SIG-M5 (cell line): ENCODE data around the gene TUBGCP2.
"Not testable (repeated sequence)": the region's sequence is repeated elsewhere in the genome, so short reads cannot be mapped to it uniquely, and the experiment has no call there.

Experiments used
- DNase-seq: peaks from one replicate; lab custom pipeline; 2025; lab: John Stamatoyannopoulos, UW

Gene TUBGCP2

DNA sequence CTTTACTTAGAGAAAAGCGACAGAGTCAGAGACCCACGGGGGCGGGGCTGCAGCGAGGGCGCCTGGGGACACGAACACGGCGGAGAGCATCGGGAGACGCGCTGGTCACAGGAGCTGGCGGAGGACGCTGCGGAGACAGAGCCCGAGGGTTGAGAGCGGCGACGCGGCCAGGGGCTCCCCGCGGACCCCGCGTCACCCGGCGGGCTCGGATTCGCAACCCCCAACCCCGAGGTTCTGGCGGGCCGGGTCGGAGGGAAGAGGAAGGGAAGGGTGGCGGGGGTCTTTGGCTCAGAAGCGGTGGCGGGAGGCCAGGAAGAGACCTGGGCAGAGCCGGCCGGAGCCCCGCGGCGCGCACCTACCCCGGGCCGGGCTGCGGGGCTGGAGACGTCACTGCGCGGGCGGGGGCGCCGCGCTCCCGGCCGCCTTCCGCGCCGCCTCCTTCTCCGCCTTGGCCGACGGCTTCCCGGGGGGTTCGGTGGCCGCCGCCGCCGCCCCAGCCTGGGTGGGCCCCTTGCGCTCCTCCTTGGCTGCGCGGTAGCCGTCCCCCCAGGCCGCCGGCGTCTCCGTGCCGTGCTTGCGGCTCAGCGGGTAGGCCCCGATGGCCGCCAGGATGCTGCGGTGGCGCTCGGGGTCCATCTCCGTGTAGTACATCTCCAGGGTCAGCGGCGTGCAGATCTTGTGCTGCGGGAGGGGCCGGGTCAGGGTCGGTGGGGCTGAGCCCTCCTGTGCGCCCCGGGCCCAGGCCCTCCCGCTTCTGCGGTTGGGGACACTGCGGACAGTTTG lies 17.0 kb upstream of the TUBGCP2 start:
- no peak for DNase-seq

DNA sequence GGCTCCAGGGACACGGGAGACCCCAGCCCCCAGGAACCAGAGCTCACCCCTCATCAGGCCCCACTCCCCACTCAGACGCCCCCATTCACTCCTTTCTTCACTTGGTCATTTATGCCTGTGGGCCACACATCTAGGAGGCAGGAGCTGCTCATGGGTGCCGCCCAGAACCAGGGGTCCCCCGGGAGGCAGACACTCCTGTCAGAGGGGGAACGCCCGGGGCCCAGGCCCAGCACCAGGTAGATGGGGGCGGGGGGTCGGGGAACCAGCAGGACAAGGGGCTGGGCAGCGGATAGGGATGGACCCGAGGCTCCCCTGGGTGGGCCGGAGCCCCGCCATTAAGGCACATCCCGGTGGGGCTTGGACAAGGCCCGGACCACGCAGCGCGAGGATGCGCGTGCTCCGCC lies 16.2 kb upstream of the TUBGCP2 start:
- DNase-seq, result no peak

DNA sequence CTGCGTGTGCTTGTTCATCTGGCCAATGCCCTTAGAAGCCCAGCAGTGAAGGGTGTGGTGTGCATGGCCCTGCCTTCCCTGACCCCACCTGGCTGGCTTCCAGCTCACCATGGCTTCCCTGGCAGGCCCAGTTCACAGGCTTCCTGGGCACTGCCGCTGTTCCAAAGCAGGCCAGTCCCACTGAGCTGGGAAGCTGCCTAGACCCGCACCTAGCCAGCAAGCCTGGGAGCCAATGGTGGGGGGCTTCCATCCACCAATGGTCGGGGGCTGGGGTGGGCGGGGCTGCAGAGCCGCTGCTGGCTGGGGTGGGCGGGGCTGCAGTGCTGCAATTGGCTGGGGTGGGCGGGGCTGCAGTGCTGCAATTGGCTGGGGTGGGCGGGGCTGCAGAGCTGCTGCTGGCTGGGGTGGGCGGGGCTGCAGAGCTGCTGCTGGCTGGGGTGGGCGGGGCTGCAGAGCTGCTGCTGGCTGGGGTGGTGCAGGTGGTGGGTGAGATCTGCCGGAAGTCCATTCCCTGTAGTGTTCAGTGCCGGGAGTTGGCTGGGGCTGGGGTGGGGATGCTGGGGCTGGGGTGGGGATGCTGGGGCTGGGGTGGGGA lies 15.6 kb upstream of the TUBGCP2 start:
- no peak for DNase-seq

DNA sequence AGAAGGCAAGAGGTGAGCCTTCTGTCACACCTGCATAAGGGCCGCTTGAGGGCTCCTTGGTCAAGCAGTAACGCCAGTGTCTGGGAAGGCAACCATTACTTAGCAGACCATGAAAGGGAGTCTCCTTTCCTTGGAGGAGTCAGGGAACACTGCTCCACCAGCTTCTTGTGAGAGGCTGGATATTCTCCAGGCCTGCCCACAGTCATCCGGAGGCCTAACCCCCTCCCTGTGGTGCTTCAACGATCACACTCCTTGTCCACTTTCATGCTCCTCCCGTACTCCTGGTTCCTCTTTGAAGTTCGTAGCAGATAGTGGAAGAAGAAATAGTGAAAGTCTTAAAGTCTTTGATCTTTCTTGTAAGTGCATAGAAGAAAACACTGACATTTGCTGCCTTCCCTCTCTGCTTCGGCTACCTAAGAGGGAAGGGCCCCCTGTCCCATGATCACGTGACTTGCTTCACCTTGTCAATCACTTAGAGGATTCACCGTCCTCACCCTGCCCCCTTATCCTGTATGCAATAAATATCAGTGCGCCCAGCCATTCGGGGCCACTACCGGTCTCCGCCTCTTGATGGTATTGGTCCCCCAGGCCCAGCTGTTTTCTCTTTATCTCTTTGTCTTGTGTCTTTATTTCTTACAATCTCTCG lies 13.5 kb upstream of the TUBGCP2 start:
- not testable (repeated sequence) for DNase-seq

DNA sequence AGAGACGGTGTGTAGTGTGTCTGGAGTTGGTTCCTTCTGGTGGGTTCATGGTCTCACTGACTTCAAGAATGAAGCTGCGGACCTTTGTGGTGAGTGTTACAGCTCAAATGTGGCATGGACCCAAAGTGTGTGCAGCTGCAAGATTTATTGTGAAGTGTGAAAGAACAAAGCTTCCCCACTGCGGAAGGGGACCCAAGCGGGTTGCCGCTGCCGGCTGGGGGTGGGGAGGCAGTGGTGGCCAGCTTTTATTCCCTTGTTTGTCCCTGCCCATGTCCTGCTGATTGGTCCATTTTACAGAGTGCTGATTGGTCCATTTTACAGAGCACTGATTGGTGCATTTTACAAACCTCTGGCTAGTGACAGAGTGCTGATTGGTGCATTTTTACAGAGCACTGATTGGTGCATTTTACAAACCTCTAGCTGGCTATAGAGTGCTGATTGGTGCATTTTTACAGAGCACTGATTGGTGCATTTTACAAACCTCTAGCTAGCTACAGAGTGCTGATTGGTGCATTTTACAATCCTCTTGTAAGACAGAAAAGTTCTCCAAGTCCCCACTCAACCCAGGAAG lies 12.3 kb upstream of the TUBGCP2 start:
- DNase-seq, result not testable (repeated sequence)

DNA sequence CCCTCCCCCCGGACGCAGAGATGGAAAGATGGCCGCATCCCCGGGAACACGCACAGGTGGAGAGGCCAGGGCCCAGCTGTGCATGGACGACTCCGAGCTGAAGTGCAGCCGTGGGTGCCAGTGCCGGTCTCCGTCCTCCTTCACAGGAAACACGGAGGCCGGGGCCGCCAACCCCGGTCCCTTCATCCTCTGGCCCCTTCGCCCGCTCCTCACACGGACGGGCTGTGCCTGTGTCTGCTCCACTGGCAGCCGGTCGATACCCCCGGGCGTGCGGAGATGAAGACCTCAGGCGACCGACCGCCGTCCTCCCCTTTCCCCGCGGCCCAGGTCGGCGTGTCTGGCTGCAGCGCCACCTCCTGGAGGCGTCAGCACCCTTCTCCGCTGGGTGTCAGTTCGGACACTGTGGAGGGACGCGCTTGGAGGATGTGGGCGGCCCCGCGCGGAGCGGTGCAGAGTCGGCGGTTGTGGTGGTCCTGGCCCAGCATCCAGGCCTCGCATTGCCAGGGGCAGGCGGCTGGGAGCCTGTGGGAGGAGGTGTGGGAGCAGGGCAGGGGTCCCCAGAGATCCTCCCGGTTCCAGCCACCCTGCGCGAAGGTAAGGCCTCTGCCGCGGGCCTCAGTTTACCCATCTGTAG lies 9.9 kb upstream of the TUBGCP2 start:
- DNase-seq, result no peak

DNA sequence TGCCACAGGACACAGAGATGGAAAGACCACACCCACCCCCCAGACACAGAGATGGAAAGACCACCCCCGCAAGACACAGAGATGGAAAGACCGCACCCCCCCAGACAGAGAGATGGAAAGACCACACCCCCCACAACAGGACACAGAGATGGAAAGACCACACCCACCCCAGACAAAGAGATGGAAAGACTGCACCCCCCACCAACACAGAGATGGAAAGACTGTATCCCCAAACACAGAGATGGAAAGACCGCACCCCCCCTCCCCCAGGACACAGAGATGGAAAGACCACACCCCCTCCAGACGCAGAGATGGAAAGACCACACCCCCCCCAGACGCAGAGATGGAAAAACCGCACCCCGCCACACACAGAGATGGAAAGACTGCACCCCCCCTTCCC lies 8.1 kb upstream of the TUBGCP2 start:
- DNase-seq, result no peak

DNA sequence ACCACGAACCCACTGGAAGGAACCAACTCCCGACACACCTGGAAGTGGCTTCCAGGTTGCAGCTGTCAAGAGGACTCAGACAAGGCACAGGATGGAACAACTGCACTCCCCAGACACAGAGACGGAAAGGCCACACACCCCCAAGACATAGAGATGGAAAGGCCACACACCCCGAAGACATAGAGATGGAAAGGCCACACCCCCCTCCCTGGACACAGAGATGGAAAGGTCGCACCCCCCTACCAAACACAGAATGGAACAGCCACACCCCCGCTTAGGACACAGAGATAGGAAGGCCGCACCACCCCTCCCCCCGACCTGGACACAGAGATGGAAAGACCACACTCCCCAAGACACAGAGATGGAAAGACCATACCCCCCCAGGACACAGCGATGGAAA lies 7.6 kb upstream of the TUBGCP2 start:
- DNase-seq, result no peak

DNA sequence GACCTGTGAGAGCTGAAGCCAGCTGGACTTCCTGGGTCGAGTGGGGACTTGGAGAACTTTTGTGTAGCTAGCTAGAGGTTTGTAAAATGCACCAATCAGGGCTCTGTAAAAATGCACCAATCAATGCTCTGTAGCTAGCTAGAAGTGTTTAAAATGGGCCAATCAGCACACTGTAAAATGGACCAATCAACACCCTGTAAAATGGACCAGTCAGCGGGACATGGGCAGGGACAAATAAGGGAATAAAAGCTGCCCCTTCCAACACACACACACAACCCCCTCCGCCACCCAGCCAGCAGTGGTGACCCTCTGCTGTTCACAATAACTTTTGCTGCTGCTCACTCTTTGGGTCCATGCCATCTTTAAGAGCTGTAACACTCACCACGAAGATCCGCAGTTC lies 7.2 kb upstream of the TUBGCP2 start:
- no peak for DNase-seq

DNA sequence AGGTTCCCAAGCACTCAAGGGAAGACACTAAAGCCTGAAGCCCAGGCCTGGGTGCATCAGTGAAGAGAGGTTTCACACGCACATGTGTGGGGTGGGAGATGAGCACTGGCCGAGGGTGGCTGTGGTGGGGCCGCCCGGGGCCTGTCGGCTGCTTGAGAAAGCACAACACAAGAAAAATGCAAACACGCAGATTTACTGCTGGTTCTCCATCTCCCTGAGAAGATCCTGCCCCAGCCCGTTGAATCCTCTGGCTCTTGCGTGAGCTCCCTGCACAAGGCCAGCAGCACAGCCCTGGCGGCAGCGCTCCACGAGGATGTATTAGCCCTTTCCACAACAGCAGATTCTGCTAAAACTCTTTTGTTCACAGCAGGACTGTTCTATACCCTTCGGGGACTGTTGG lies 6.2 kb upstream of the TUBGCP2 start:
- DNase-seq, result no peak

DNA sequence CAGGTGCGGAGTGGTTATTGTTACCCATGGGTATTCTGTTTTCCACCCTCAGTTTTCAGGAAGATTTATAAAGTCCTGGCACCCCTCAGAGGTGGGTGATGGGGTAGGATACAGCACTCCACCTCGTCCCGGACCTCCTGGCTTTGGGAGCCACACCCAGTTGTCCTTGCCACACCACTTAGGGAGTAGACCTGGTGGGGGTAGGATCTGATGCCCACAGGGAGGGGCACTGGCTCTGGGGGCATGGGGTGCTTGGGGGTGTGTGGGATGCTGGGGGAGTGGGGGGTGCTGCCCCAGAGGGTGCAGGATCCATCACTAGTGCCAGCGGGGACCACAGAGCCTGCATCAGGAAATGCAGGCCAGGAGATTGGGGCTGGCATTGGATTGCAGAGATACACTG lies 4.5 kb upstream of the TUBGCP2 start:
- no peak for DNase-seq

DNA sequence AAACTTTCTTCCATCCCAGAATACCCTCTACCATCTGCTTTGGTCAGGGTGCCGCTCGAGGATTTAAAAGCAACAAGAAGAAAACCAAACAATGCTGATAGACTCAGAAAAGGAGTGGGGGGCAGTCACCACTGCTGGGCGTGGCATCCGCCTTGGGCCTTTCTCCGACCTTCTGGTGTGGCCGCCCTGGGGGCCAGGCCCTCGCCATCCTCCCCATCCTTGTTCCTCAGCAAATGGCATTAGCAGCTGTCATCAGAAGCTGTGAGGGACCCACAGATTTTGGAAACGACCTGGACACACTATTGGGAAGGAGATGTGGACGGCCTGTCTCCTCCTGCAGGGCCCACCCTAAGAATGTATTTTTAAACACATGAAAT lies 4.1 kb upstream of the TUBGCP2 start:
- DNase-seq, result no peak

DNA sequence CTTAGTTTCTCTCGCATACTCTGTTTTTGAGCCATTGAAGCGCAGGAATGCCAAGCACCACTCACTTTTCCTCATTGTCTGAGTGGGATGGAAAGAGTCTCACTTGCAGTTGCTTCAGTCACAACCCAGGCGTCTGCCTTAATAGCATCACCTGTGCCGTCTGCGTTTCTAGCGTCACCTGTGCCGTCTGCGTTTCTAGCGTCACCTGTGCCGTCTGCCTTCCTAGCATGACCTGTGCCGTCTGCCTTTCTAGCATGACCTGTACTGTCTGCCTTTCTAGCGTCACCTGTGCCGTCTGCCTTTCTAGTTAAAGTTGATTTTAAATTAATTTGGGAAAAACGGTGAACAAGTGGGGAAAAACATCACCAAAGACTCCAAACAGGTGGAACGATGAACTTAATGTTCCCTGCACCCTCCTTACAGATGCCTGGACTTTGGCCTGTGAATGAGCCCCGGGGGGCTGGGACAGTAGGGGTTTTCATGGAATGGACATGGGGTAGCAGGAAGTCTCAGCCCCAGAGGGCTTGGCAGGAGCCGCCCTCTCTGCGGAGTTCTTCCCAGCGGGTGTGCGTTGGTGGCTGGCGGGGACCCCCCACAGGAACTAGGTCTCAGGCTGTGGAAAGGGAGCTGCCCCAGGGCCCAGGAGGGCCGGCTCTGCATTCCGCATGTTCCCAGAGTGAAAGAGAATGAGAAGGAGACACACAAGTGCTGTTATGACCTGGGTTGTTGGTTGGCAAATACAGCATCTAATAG lies 3.5 kb upstream of the TUBGCP2 start:
- no peak for DNase-seq

DNA sequence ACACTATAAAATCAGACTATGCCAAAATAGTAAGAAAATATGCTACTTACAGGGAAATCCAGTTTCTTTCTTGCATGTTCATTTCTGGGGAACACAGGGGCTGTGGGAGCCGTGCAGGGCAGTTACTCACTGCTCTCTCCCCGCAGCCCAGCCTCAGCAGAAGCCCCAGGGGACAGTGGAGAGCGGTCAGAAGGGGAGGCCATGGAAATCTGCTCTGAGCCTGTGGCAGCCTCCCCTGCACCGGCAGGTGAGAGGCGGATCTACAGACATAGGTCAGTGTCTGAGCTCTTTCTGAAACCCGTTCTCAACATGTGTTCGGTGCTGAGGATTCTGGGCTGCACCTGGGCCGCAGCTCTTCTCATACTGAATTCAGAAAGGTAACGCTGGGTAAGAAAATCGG lies 2.9 kb upstream of the TUBGCP2 start:
- no peak for DNase-seq

DNA sequence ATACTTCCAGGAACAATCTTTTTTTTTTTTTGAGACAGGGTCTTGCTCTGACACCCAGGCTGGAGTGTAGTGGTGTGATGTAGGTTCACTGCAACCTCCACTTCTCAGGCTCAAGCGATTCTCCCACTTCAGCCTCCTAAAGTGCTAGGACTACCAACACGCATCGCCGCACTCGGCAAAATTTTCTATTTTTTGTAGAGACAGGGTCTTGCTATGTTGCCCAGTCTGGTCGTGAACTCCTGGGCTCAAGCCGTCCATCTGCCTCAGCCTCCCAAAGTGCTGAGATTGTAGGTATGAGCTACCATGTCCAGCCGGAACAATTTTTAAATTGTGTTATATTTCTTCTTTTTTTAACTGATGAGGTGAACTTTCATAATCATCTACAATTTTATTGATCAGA lies 2.1 kb upstream of the TUBGCP2 start:
- DNase-seq, result no peak

DNA sequence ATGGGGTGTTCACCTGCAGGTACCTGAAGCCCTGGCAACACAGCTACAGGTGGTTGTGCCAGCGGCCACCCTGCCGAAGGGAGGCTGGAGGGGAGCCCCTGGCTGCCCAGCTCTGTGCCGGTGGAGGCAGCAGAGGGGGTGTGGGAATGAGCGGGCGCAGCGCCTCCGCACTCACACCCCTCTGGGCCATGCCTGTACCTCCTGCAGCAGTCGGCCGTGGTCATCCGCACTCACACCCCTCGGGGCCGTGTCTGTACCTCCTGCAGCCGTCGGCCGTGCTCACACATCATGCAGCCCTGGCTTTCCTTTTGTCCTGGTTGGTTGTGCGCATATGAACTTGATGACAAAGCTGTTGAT lies 1.7 kb upstream of the TUBGCP2 start:
- no peak for DNase-seq

DNA sequence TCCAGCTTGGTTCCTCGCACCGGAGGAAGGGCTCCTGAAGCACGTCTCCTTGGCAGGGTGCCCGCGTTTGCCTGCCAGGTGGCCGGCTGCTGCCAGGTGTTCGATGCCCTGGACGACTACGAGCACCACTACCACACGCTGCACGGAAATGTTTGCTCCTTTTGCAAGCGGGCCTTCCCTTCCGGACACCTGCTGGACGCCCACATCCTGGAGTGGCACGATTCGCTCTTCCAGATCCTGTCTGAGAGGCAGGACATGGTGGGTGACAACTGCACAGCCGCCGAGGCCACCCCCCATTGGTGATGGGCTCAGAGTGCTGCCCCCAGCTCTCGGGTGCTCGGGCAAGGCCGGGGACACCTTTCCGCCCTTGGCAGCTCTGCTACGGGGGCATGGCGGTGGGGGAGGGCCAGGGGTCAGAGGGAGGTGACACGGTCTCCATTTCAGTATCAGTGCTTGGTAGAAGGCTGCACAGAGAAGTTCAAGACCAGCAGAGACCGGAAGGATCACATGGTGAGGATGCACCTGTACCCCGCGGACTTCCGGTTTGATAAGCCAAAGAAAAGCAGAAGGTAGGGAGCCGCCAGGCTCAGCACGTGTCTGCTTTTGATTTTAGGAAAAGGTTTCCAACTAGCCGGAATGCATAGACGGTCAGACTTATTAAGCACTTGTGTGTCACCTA lies 1.2 kb upstream of the TUBGCP2 start:
- no peak for DNase-seq

DNA sequence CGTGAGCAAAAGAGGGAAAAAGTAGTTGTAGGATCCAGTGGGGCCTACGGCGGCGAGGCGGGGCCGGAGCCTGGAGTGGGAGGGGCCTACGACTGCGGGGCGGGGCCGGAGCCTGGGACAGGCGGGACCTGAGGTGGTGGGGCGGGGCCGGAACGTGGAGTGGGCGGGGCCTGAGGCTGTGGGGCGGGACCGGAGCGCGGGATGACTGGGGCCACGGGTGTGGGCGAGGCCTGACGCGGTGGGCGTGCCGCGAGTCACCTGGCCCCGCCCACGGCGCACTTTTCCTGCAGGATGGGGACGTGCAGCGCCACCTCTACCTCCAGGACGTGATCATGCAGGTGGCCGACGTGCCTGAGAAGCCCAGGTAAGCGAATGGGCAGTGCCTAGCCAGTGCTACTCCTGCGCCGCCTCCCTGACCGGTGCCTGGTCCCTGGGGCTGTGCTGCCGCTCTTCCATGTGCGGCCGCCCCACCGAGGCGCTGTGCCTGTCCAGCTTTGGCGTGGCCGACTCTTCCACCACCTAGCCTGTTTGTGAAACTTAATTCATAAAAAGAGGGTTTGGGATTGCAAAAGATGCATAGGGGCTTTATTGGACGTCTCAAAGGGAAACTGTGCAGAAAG lies 538 bp upstream of the TUBGCP2 start:
- no peak for DNase-seq

DNA sequence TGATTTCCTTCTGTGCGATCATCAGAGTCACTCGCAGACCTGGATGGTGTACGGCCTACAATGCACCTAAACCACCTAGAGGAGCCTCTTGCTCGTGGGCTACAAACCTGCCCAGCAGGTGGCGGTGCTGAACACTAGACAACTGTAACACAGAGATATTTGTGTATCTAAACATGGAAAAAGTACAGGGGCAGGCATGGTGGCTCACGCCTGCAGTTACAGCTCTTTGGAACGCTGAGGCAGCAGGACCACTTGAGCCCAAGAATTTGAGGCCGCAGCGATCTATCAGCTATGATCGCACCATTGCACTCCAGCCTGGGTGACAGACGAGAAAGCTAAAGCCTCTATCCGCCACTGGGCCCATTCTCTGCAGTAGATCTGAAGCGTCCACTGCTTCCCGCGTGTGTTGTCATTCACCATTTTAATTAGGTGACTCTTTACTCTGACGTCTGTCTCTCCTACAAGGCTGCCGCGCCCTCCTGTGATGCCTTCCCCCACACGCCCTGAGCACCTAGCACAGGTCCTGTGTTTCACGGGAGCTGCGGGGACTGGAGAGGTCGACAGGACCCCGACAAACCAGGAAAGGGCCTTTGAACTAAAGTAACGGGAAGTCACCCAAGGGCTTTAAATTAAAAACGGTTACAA lies 774 bp downstream of the TUBGCP2 start:
- no peak for DNase-seq

DNA sequence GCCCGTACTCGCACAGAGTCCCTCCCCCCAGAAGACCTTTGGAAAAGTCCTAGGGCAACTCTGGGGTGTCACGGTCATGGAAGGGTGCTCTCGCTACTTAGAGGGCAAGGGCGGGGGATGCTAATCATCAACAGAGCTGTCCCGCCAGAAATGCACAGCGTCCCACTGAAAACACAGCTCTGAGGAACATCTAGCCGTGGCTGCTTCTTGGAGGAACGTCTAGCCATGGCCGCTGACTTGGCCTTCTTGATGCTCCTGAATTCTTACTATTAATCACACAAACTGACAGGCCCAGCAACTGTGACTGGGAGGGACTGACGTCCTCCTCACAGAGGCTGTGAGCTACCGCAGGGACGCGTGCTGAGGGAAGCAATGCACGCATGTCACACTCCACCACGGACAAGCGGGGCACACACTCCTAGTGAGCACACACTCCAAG lies 1.7 kb downstream of the TUBGCP2 start:
- DNase-seq, result no peak

DNA sequence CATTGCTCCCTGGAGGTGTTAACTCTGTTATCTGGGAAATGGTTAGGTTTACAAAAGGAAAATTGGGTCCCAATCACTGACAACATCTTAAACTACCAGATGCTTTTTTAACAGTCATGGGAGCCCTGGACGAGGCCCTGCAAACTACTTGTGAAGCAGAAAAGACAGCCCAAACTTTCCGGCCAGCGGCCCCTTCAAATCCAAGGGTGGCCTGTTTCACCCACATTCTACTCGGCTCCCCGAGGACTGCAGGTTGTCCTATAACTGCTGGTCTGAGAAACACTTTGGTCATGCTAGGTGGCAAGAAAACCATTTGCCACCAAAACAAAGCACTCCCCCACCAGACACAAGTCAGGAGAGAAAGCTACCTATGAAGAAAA lies 2.6 kb downstream of the TUBGCP2 start:
- no peak for DNase-seq
